Measurements from ENCODE around the gene ACRV1. TPM values are rescaled to one million over a fixed set of nuclear protein-coding genes. Genes with fewer than 3 reads are reported as not detected.

Gene ACRV1
- total RNA-seq, 1 donor from 2014 or later = not detected

- Histone ChIP-seq H3K27ac (no peak overlapping the region), H3K4me1 (no peaks in the 10 kb centered on the region), H3K4me3 (no peak overlapping the region), H3K36me3 (no peaks in the 10 kb centered on the region), H3K27me3 (no peaks in the 10 kb centered on the region), H3K9me3 (no peaks in the 10 kb centered on the region)
- DNase-seq = no peak
- no peak for TF ChIP-seq CTCF (IDR thresholded peaks at IDR 0.05)
- ATAC-seq = no peak
- intact Hi-C loops (cut with DNase I) = no loop called here
These were observed 6.4 kb downstream of the ACRV1 start for GRCh38 chr11:125674210-125674609.

- ATAC-seq (no peak), DNase-seq (no peak)
- TF ChIP-seq CTCF (IDR thresholded peaks at IDR 0.05) = no peak
- no peak overlapping the region for H3K4me3 ChIP-seq
- H3K27me3 ChIP-seq = no peaks in the 10 kb centered on the region
- H3K27ac ChIP-seq = no peak overlapping the region
- intact Hi-C loops (cut with DNase I) = no loop called here
- H3K4me1 ChIP-seq = no peaks in the 10 kb centered on the region
- no peaks in the 10 kb centered on the region for H3K36me3 ChIP-seq
- H3K9me3 ChIP-seq = no peaks in the 10 kb centered on the region
These were observed 9.1 kb downstream of the ACRV1 start for GRCh38 chr11:125671561-125671960.

DNA sequence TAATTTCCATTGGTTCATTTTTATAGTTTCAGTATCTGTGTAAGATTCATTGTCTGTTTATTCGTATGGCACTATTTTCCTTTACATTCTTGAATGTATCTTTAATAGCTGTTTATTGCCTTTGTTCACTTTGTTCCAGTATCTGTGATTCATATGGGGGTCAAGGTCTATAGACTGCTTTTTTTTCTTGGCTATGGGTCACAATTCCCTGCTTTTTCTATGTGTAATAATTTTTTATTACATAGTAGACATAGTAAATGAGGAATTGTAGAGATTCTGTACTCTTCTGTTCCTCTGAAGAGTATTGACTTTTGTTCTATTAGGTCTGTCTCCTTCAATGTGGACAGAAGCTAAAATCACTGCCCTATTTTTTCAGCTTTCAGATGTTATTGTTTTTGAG lies 10.5 kb downstream of the ACRV1 start:
- ATAC-seq = no peak
- no peak for DNase-seq
- no peak overlapping the region for H3K4me3 ChIP-seq
- no peaks in the 10 kb centered on the region for H3K27me3 ChIP-seq
- H3K36me3 ChIP-seq = no peaks in the 10 kb centered on the region
- H3K9me3 ChIP-seq = no peaks in the 10 kb centered on the region
- intact Hi-C loops (cut with DNase I) = no loop called here
- TF ChIP-seq CTCF (IDR thresholded peaks at IDR 0.05) = no peak
- H3K4me1 ChIP-seq = no peaks in the 10 kb centered on the region
- no peak overlapping the region for H3K27ac ChIP-seq

- Histone ChIP-seq H3K36me3 (no peaks in the 10 kb centered on the region), H3K27ac (no peak overlapping the region), H3K9me3 (no peaks in the 10 kb centered on the region), H3K27me3 (no peaks in the 10 kb centered on the region), H3K4me1 (no peaks in the 10 kb centered on the region), H3K4me3 (no peak overlapping the region)
- no peak for DNase-seq
- TF ChIP-seq CTCF (IDR thresholded peaks at IDR 0.05) = no peak
- ATAC-seq = no peak
- intact Hi-C loops (cut with DNase I) = no loop called here
These were observed 13.5 kb downstream of the ACRV1 start for GRCh38 chr11:125667151-125667550.

- Histone ChIP-seq H3K9me3 (no peaks in the 10 kb centered on the region), H3K36me3 (no peaks in the 10 kb centered on the region), H3K4me1 (no peaks in the 10 kb centered on the region), H3K27me3 (no peaks in the 10 kb centered on the region), H3K4me3 (no peak overlapping the region), H3K27ac (no peak overlapping the region)
- intact Hi-C loops (cut with DNase I) = no loop called here
- ATAC-seq = no peak
- TF ChIP-seq CTCF (IDR thresholded peaks at IDR 0.05) = no peak
- DNase-seq = no peak
These were observed 16.7 kb downstream of the ACRV1 start for GRCh38 chr11:125663910-125664309.

DNA sequence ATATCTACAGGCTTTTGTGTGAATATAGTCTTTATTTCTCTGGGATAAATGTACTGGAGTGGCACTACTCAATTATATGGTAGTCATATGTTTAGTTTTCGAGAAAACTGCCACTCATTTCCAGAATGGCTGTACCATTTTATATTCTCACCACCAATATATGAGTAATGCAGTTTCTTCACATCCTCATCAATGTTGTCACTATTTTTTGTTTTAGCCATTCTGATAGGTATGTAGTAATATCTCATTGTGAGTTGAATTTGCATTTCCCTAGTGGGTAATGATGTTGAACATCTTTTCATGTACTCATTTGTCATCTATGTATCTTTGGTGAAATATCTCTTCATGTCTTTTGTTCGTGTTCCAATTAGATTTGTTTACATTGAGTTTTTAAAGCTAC lies 18.0 kb downstream of the ACRV1 start:
- Histone ChIP-seq H3K27ac (no peak overlapping the region), H3K9me3 (no peaks in the 10 kb centered on the region), H3K36me3 (no peaks in the 10 kb centered on the region), H3K27me3 (no peaks in the 10 kb centered on the region), H3K4me3 (no peak overlapping the region), H3K4me1 (no peaks in the 10 kb centered on the region)
- no peak for TF ChIP-seq CTCF (IDR thresholded peaks at IDR 0.05)
- intact Hi-C loops (cut with DNase I) = no loop called here
- ATAC-seq (no peak), DNase-seq (no peak)
